Activated T-helper 1 cell treated with Interleukin-2 at 50 U/mL for 16 hours (primary cell): Measurements from ENCODE around the gene RUVBL1.
"Not testable (repeated sequence)": the region's sequence is repeated elsewhere in the genome, so short reads cannot be mapped to it uniquely, and the experiment has no call there.

Experiments used
- DNase-seq: peaks from one replicate; pipeline ENCODE4 v3.0.0-alpha.2; 2020; ENCODE audit warnings: low read depth

The RUVBL1 gene

GRCh38 chr3:128123538-128124368 lies at the start of gene RUVBL1:
Gene RUVBL1, minus strand, starts transcription at chr3:128123812. Its CDS starts 88 bp downstream, at chr3:128123724.
- DNase-seq = peak; percentile 94

GRCh38 chr3:128173200-128173599 lies 49.6 kb upstream of the RUVBL1 start:
- no peak for DNase-seq

- DNase-seq = no peak
Observed at GRCh38 chr3:128170866-128171516, 47.4 kb upstream of the RUVBL1 start.

GRCh38 chr3:128168836-128169235 lies 45.2 kb upstream of the RUVBL1 start:
- DNase-seq = no peak

- no peak for DNase-seq
Observed at GRCh38 chr3:128167973-128168674, 44.5 kb upstream of the RUVBL1 start.

GRCh38 chr3:128167646-128167972 lies 44.0 kb upstream of the RUVBL1 start:
- no peak for DNase-seq

GRCh38 chr3:128166971-128167453 lies 43.4 kb upstream of the RUVBL1 start:
- DNase-seq = no peak

GRCh38 chr3:128163432-128163831 lies 39.8 kb upstream of the RUVBL1 start:
- no peak for DNase-seq

GRCh38 chr3:128160661-128161060 lies 37.0 kb upstream of the RUVBL1 start:
- DNase-seq = no peak

- DNase-seq = no peak
Observed at GRCh38 chr3:128155616-128156360, 32.2 kb upstream of the RUVBL1 start.

GRCh38 chr3:128154354-128154753 lies 30.7 kb upstream of the RUVBL1 start:
- not testable (repeated sequence) for DNase-seq

GRCh38 chr3:128153156-128154041 lies 29.8 kb upstream of the RUVBL1 start, which contains the start of gene EEFSEC:
Gene EEFSEC, plus strand, starts transcription at chr3:128153481. Its CDS starts 27 bp downstream, at chr3:128153508.
- DNase-seq = peak; percentile 73

GRCh38 chr3:128152419-128153155 lies 29.0 kb upstream of the RUVBL1 start:
- no peak for DNase-seq

- DNase-seq = no peak
Observed at GRCh38 chr3:128151758-128152274, 28.2 kb upstream of the RUVBL1 start.

GRCh38 chr3:128149650-128150049 lies 26.0 kb upstream of the RUVBL1 start:
- no peak for DNase-seq

GRCh38 chr3:128146201-128146600 lies 22.6 kb upstream of the RUVBL1 start:
- no peak for DNase-seq

GRCh38 chr3:128145279-128145678 lies 21.7 kb upstream of the RUVBL1 start:
- no peak for DNase-seq

GRCh38 chr3:128144512-128145187 lies 21.0 kb upstream of the RUVBL1 start:
- no peak for DNase-seq

- DNase-seq = no peak
Observed at GRCh38 chr3:128143496-128143895, 19.9 kb upstream of the RUVBL1 start.
